COR-L47 (cell line): Measurements from ENCODE around the gene ZFP36.
A peak's percentile ranks its signal among the peaks of the same experiment; 100 is the strongest.
"Not testable (repeated sequence)": the region's sequence is repeated elsewhere in the genome, so short reads cannot be mapped to it uniquely, and the experiment has no call there.

Source experiments
- DNase-seq: peaks from one replicate; lab custom pipeline; 2025; lab: John Stamatoyannopoulos, UW

ZFP36 gene, protein sequence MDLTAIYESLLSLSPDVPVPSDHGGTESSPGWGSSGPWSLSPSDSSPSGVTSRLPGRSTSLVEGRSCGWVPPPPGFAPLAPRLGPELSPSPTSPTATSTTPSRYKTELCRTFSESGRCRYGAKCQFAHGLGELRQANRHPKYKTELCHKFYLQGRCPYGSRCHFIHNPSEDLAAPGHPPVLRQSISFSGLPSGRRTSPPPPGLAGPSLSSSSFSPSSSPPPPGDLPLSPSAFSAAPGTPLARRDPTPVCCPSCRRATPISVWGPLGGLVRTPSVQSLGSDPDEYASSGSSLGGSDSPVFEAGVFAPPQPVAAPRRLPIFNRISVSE

DNA sequence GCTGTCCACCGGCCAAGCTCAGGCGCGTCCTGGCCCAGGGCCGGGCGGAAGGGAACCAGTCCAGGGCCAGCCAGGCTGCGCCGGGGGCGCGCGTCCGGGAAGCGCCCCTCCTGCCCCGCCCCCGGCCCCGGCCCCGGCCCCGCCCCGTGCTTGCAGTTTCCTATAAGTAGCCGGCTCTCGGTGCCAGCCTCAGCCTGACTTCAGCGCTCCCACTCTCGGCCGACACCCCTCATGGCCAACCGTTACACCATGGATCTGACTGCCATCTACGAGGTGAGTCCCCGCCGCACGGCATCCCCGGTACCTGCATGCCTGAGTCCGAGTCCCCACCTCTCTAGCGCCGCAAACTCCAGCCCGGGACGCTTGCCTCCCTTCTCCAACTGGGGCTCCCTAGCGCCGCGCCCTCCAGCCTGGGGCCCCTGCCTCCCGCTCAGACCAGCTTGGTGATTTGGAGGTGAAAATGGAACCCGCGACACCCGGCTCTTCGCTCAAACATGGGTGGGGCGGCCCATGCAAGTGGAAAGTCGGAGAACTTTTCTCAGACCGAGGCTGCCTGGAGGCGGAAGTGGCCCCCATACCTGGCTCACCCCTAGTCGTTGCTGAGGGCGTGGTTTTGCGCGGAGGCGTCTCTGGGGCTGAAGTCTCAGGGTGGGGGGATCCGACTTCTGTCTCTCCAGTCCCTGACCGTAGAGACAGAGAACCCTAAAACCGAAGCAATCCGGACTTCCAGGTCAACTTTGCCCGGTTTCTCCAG, at the start of gene ZFP36:
ZFP36 (plus strand) TSS at position 192 of the 754 bp plus-strand sequence; CDS start at position 250, 58 bp downstream.
- peak; percentile 51 for DNase-seq

DNA sequence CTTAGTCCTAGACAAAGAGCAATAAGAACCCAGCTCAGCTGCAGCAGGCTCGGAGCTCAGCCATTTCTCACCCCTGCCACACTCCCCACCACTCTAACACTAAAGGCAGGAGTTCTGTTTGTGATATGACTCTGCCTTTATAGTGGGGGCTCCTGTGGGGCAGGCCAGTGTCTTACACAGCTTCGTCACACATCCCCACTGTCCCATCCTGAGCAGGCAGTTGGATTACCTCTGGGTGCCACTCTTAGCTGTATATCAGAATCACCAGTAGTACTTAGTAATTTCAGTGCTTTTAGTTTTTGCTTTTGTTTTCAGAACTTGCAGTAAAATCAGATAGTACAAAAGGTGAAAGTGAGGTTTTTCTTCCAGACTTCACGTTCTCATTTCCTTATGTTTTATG, 47.6 kb upstream of the ZFP36 start:
- no peak for DNase-seq

DNA sequence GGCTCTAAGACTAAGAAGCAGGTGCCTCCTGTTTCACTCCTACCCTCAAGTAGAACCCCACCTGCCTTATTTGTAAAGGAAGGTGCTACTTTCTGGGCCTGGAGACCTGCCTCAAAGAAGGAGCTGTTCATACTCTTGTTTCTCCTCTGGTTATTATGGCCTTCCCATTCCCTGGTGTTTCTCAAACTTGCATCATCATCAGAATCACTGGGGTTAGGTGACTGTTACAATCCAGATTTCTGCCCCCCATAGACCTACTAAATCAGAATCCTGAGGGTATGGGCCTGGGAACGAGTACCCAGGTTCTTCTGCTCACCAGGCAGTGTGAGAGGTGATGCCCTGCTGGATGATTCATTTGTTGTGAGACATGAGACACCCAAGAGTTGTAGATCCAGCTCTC, 46.0 kb upstream of the ZFP36 start:
- no peak for DNase-seq

DNA sequence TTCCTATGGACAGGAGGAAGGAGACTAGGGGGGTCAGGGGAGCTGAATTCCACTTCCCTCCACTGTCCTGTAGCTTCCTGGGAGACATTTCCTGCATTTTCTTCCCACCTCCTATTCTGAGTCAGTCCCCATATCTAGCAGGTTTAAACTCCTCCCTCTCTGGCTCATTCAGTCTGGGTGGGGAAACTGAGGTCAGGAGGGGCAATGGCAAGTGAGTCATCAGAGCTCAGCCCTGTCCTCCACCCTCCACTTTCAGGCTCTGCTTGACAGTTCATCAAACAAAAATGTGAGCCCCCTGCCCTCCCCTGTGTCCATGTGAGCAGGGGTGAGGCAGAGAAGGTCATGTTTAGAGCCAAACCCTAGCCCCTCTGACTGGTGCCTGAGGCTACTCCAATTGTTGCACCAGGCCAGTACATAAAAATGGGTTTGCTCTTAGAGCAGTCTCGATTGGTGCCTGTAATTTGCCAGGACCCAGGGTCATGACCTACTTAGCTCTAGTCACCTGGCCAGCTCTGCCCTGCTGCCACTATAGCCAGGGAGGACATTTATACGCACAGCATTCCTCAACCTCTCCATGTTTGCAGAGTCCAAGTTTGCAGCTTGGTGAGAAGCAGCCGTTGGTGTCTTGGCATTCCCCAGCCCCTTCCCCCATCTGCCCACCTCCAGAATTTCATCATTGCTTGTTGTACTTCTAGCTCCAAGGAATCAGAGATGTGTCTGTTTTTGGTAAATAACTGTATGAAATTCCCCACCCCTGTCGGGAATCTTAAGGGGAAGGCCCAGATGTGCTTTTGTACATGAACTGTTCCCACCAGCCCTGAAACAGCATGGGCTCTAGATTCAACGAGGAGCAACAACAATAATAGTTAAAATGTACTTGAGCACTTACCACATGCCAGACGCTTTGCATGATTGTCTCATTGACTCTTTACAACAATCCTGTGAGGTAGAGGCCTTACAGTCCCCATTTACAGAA, 43.7 kb upstream of the ZFP36 start:
- no peak for DNase-seq

DNA sequence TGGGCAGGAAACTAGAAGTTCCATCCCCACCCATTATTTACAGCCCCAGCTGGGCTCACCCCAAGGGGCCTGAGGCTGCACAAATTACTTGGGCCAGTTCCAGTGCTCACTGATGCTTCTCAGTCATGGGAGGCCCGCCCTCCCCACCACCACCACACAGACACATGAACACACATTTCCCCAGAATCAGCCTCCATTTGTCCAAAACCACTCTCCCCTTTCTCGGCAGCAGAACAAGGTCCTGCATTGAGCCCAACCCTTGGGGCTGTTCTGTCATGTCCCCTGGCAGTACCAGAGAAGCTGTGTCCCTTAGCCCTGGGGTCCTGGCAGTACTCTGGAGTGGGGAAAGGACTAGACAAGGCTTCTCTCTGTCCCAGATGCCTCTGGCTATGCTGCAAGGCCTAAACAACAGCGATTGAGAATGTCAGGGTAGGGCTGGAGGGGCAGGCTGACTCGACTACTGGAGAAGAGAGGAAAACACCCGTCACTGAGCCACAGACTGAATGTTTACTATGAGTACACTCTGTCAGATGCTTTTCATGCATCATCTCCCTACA, 42.7 kb upstream of the ZFP36 start:
- DNase-seq, result peak; percentile 16

DNA sequence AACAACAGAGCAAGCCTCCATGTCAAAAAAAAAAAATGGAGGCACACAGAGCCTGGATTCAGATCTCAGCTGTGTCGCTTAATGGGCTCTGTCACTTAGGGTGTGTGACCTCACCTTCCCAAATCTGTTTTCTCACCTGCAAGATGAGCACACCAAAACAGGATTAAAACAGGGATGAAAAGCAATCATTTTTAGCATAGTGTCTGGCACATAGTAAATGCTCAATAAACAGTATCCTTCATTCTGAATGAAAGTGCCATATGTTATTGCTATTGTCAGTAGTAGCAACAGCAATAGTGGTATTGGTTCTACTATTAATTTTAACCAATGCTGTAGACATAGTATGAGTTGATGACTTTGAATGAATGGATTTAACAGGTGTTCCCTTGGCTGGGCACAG, 41.1 kb upstream of the ZFP36 start:
- no peak for DNase-seq

DNA sequence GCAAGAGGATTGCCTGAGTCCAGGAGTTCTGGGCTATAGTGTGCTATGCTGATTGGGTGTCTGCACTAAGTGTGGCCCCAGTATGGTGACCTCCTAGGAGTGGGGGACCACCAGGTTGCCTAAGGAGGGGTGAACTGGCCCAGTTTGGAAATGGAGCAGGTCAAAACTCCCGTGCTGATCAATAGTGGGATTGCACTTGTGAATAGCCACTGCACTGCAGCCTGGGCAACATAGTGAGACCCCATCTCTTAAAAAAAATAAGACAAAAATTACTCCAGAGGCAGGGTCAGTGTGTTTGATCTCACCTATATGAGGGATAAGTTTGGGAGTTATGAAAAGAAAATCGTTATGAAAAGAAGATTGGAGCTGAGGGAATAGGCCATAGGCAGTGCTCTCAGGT, 37.4 kb upstream of the ZFP36 start:
- no peak for DNase-seq

DNA sequence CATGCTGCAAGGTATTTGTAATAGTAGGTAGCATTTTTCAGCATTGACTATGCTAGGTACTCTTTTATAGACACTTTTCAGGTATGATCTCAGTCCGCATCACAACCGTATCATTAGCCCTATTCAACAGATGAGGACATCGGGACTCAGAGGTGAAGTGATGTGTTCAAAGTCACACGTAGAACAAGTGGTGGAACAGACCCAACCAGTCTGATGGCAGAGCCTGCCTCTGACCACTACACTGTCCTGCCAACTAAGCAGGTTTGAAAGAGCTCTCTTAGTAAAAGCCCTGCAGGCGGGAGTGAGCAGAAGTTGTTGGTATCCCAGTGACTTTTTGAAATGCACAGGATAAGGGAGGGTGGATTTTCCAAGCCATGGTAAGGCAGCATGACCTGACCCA, 35.9 kb upstream of the ZFP36 start:
- no peak for DNase-seq

DNA sequence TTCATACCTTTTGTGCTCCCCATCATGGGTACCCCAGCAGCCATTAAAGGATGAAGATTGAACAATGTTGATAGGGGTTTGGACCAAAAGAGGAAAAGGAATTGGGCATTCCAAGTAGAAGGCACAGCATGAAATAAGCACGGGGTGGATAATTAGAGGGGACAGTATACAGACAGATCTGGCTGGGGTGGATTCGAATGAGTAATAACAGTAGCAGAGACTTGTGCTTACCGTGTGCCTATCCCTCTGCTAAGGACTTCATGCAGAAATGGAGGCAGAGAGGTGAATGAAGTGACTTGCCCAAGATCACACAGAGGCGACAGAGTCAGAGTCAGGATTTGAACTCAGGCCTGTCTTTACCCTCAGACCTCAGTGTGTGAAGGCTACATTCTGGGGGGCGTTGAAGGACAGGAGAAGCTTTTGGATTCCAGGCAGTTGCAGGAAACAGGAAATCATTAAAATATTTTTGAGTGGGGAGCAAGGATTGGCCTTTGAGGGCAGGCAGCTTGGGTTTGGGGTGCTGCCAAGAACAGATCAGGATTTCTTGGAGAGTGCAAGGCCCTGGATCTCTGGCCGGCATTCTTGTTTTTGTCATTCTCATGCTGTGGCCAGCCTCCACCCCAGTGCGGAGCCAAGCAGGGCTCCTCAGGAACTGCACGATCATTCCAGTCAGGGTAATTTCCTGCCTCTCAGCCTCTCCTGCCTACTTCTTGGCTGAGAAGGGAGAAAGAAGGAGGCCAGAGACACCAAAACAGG, 34.4 kb upstream of the ZFP36 start:
- no peak for DNase-seq

DNA sequence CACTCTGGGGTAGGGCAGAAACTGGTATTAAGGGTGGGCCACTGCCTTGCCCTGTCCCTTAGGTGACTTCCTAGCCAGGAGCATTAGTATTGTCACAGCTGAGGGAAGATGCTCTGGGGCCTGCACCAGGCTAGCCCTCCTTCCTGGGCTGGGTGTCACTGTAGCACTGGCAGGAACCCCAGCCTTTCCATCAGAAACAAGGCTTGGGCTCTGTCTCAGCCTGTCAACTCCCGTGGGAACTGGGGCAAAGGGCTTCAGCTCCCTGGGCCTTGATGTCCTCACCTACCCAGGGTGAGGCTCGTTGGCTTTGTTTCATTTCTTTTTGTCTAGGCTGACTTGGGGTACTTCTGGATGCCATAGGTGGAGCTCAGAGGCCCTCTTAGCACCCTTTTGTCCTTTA, 33.7 kb upstream of the ZFP36 start:
- no peak for DNase-seq

DNA sequence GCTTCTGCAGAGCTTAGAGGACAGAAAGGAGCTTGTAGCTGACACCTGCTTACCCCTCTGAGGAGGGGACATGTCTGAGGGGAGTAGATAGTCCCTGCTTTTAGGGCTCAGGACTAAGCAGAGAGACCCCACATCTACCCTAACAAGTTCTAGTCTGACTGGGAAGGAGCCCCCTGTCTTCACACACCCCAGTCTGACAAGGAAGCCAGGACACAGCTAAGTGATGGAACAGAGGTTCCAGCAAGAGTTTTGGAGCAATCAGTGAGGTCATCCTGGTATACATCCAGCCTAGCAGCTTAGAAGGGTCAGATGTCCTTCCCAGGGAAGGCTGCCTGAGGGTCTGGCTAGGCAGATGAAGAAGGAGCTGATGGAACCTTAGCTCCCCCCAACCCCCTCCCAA, 30.7 kb upstream of the ZFP36 start:
- no peak for DNase-seq

DNA sequence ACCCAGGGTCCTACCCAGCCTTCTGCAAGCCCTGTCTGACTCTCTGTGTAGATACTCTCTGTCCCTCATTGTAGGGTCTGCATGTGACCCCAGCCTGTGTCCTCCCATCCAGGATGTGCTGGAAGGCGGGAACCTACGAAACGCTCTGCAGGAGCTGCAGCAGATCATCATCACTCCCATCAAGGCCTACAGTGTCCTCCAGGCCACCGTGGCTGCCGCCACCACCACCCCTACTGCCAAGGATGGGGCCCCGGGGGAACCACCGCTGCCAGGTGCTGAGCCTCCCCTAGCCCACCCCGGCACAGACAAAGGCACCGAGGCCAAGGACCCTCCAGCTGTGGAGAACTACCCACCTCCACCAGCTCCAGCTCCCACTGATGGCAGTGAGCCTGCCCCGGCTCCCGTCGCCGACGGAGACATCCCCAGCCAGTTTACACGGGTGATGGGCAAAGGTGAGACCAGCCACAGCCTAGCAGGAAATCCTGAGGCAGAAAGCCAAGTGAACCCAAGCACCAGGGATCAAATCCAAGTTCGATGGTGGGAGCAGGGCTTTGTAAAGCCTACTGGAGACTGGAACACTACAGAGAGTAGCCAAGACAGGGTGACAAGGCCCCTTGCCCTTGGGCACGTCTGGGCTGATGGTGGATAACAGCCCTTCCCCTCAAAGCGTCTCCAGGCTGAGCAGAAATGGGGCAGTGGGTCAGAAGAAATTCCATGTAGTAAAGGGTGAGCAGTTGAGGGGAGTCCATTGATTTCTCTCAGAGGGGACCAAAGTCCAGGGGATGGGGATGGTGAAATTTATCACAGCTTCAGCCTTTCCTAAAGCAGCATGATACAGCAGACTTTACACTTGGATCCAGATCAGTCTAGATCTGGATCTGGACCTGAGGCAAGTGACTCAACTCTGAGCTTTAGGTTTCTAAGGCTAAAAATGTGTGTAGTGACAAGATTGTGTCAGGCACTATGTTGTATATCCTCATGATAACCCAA, 29.0 kb upstream of the ZFP36 start:
- DNase-seq, result no peak

DNA sequence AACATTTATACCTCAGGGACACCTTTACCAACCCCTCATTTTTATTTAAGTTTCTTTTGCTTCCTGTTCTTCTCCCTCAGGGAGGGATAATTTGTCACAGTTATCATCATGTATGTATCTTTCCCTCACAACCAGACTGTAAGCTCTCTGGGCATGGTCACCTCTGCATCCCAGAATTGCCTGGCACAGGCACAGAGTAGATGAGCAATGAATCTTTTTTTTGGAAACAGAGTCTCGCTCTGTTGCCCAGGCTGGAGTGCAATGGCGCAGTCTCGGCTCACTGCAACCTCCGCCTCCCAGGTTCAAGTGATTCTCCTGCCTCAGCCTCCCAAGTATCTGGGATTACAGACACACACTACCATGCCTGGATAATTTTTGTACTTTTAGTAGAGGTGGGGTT, 27.3 kb upstream of the ZFP36 start:
- DNase-seq, result not testable (repeated sequence)

DNA sequence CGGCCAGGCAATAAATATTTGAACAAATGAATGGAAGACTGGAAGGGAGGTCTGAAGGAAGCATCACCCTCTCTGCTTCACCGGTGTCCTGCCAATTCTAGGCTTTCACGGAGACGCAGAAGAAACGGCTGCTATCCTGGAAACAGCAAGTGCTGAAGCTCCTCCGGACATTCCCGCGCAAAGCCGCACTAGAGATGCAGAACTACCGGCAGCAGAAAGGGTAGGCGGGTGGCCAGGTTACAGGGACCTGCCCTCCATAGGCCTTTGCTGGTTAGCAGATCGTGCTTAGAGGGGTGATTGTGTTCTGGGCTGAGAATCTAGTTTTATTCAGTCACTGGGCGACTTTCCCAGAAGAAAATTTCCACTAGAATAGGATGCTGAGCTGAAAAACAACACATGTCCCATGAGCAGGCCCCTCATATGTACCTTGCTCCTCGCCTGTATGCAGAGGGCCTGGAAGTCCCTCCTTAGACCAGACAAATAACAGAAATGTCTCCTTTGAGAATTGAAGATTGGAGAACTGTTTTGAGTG, 26.7 kb upstream of the ZFP36 start:
- no peak for DNase-seq

DNA sequence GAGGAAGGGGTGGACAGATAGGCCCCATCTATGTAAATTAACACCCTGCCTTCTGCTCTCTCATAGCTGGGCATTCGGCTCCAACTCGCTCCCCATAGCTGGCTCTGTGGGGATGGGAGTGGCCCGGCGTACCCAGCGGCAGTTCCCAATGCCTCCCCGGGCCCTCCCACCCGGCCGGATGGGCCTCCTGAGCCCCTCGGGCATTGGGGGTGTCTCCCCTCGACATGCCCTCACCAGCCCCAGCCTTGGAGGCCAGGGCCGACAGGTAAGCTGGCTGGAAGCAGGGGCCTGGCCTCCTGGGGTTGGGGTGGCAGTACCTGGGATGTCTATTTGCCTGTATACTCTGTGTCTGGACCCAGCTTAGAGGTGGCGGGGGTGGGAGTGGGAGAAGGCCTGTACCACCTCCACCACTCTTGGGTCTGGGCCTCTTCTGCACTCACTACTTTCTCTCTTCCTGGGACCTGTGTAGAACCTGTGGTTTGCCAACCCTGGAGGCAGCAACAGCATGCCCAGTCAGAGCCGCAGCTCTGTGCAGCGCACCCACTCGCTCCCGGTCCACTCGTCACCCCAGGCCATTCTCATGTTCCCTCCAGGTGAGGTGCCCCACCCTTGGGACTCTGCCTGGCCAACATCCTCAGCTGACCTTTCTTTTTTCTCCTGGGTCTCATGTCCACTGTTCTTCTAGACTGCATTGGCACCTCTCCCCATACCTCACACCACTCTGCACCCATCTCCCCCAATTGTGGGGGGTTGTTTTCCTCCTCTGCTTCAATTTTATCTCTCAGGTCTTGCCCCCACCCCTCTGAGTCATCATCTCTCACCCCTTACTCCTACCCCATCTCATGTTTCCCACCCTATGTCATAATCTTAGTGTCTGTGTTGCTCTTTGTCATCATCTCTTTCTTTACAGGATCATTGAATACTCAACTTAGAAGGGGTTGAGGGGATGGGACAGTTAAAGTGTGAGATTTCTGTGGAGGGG, 25.8 kb upstream of the ZFP36 start:
- no peak for DNase-seq

DNA sequence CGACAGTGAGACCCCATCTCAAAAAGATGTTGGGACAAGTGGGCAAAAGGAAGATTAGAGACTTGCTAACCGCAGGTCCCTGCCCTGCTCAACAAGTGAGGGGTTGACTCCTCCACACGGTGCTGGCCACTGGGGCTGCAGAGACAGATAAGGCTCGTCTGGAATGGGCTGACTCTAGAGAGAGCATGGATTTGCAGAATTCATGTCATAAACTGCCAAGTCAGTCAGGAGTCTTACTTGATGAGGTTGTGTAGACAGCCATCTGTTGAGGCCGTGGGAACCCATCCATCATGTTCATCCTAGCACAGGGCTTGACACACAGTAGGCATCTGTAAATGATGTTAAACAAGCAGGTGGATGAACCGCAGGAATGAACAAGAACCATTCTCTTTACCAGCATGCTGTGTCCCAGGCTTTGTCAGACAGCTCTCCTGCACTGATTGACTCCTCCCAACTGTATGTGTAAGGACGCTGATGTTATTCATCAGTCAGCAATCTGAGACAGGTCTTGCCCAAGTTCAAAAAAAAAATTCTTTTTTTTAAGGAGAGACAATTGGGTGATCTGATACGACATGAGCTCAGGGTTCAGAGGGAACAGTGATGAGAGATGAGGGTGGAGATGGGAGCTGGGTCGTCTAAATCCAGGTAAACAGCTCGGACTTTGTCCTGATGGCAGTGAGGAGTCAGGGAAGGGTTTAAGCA, 24.6 kb upstream of the ZFP36 start:
- no peak for DNase-seq

DNA sequence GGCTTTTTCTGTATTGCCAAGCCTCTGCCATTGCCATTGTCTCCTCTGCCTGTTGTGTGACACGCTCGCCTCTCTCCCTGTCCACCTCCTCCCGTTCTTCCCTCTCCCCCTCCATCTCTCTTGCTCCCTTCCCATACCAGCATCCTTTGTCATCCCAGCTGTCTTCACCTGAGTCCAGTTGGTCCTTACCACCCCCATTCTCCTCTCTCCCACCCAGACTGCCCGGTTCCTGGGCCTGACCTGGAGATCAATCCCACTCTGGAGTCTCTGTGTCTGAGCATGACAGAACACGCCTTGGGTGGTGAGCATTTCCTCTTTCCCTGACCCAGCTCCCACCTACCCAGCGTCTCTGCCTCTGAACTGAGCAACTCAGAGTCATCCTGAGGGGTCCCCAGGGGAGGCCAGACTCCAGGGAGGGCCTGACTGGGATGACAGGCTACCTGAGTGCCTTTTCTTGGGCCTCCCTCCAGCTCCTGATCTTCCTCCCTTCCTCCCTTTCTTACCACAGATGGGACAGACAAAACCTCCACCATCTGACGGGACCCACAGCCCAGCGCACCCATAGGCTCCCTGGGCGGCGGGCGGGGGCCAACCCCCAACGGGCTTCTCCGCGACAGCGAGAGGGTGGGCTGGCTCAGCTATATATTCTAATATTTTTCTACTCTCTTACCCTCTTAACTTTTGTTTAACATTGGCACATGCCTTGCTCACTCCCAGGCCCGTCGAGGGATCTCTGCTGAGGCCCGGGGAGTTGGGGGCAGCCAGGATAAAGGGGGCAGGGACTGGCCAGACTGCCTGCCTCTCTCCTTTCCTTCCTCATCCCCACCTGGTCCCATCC, 23.4 kb upstream of the ZFP36 start:
- no peak for DNase-seq
